ENCODE results near the gene FAM163B.

DNA sequence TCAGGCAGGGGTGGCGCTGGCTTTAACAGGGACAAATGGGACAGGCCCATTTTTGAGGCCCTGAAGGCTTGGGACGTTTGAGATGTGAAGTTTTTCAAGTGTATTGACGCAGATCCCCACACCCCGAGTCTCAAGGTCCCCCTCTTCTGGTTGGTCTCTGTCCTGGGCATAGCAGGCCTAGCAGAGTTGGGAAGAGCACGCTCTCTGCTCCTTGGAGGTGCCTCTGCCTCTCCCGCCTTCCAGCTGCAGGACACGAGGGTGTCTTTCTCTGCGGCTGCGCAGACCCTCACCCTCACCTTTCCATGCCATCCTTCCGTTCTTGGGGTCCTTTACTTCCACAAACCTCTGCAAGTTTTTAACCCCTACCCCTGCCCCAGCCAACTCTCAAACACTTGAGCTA lies 56.1 kb downstream of the FAM163B start:
- TF ChIP-seq, protein P1, sequence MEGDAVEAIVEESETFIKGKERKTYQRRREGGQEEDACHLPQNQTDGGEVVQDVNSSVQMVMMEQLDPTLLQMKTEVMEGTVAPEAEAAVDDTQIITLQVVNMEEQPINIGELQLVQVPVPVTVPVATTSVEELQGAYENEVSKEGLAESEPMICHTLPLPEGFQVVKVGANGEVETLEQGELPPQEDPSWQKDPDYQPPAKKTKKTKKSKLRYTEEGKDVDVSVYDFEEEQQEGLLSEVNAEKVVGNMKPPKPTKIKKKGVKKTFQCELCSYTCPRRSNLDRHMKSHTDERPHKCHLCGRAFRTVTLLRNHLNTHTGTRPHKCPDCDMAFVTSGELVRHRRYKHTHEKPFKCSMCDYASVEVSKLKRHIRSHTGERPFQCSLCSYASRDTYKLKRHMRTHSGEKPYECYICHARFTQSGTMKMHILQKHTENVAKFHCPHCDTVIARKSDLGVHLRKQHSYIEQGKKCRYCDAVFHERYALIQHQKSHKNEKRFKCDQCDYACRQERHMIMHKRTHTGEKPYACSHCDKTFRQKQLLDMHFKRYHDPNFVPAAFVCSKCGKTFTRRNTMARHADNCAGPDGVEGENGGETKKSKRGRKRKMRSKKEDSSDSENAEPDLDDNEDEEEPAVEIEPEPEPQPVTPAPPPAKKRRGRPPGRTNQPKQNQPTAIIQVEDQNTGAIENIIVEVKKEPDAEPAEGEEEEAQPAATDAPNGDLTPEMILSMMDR (IDR thresholded peaks at IDR 0.05; ENCODE audit: low read depth, low read length, poor library complexity, severe bottlenecking) = no peak
- no peak for TF ChIP-seq EZH2phosphoT487 (IDR thresholded peaks at IDR 0.05; ENCODE audit: borderline replicate concordance, low read length)

Measured in DOHH2 (cell line).